Measurements from ENCODE around the gene VARS2. TPM values are rescaled to one million over a fixed set of nuclear protein-coding genes. Genes with fewer than 3 reads are reported as not detected.

VARS2 gene
- total and polyA plus RNA-seq, 2 experiments from 2014 or later = 21.6 to 36.9 TPM

GRCh38 chr6:30876039-30876730, 37.9 kb upstream of the VARS2 start:
- H3K4me2 ChIP-seq = no peak overlapping the region
- 79% methylated on average over 4 of the region's 4 CpGs for WGBS (ENCODE audit: low lambda C conversion rate, missing lambda C conversion rate)
- no peak overlapping the region for H2AFZ ChIP-seq

DNA sequence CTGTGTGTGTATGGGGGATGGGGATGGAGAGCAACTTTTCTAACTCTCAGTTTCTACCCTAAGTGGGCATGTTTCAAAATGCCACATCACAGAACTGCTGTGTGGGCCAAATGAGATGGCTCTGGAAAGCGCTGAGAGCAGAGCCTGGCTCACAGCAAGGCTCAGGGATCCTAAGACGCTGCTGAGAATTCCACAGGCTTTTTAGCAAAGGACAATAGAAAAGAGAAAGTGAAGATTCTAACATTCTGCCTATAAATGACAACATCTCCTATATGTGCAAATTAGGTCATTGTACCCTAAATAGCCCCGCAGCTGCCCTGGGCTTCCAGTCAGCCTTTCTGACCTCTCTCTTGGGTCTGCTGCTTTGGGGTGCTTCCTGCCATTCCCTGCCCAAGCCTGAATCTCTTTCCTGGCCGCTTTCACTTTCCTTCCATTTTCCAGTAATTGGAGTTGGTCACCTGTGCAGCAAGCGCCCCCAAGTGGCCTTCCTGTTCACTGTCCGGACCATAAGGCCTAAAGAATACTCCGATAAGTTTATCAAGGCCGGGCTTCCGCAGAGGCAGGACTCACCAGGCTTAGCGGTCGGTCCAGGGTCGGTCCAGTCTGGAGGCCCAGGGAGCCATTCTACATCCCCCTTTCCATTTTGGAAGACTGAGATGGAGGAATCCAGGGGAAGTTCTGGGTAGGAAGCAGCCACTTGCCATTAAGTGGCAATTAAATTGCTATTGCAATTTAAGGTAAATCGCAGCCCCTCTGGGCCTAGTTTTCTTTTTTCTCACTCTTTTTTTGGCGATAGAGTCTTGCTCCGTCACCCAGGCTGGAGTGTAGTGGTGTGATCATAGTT, 36.4 kb upstream of the VARS2 start:
- peak overlapping the region; percentile 70 for H3K4me2 ChIP-seq
- peak overlapping the region; percentile 72 for H2AFZ ChIP-seq
- WGBS (ENCODE audit: low lambda C conversion rate, missing lambda C conversion rate) = 24% methylated on average over 15 of the region's 15 CpGs
- H3K4me3 ChIP-seq = no peak overlapping the region
- no peaks in the 10 kb centered on the region for H3K27me3 ChIP-seq
- H3K4me1 ChIP-seq (ENCODE audit: insufficient read depth) = peaks cover 35% of the 10 kb centered on the region
- peak; percentile 94 for DNase-seq (ENCODE audit: low spot score)
- no peaks in the 10 kb centered on the region for H4K20me1 ChIP-seq (ENCODE audit: insufficient read depth, poor library complexity, severe bottlenecking)
- H3K79me2 ChIP-seq = no peaks in the 10 kb centered on the region
- H3K27ac ChIP-seq = peak overlapping the region; percentile 78
- no peaks in the 10 kb centered on the region for H3K36me3 ChIP-seq (replicated peaks; ENCODE audit: insufficient read depth, low read depth)
- no peaks in the 10 kb centered on the region for H3K9me3 ChIP-seq (ENCODE audit: low read depth)
- TF ChIP-seq EZH2phosphoT487 (IDR thresholded peaks at IDR 0.05; ENCODE audit: low read depth, severe bottlenecking, unreplicated experiment) = no peak
- TF ChIP-seq CTCF (IDR thresholded peaks at IDR 0.05; ENCODE audit: poor library complexity) = peak; percentile 92
- TF ChIP-seq EZH2 (IDR thresholded peaks at IDR 0.05; ENCODE audit: borderline replicate concordance) = no peak
- no peaks in the 10 kb centered on the region for H3K9me2 ChIP-seq (replicated peaks; ENCODE audit: insufficient read depth)

More at GRCh38 chr6:30876039-30876730, 37.9 kb upstream of the VARS2 start:
- TF ChIP-seq EZH2 (IDR thresholded peaks at IDR 0.05; ENCODE audit: borderline replicate concordance) = no peak
- no peak for TF ChIP-seq EZH2phosphoT487 (IDR thresholded peaks at IDR 0.05; ENCODE audit: low read depth, severe bottlenecking, unreplicated experiment)
- no peak for TF ChIP-seq CTCF (IDR thresholded peaks at IDR 0.05; ENCODE audit: poor library complexity)
- peak; percentile 58 for DNase-seq (ENCODE audit: low spot score)
- Histone ChIP-seq H3K27me3 (no peaks in the 10 kb centered on the region), H3K4me1 (ENCODE audit: insufficient read depth) (peaks cover 21% of the 10 kb centered on the region), H3K4me3 (no peak overlapping the region), H3K9me3 (ENCODE audit: low read depth) (no peaks in the 10 kb centered on the region), H4K20me1 (ENCODE audit: insufficient read depth, poor library complexity, severe bottlenecking) (no peaks in the 10 kb centered on the region), H3K9me2 (replicated peaks; ENCODE audit: insufficient read depth) (no peaks in the 10 kb centered on the region), H3K79me2 (no peaks in the 10 kb centered on the region), H3K27ac (peak overlapping the region; percentile 78), H3K36me3 (replicated peaks; ENCODE audit: insufficient read depth, low read depth) (no peaks in the 10 kb centered on the region)

DNA sequence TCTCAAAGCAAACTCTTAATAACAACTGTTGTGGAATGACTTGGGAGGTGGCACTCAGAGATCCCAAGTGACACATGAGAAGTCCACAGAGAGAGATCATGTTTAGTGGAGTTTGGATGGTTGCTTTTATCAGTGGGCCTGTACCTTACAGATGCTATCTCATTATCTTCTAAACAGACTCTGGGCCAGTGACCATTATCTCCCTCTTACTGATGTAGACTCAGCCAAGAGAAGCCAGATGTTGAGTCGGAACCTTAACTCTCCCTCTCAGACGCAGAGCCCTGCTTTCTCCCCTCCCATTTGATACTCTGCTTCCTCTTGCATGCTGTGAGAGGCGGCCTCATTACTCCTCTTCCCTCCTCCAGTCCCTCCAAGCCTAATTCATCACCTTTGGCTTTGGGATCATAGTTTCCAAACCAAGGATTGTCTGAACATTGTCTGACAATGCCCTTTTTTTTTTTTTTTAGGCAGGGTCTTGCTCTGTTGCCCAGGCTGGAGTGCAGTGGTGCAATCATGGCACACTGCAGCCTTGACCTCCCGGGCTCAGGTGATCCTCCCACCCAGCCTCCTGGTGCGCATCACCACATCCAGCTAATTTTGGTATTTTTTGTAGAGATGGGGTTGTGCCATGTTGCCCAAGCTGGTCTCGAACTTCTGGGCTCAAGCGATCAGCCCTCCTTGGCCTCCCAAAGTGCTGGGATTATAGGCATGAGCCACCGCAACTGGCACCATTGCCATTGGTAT, 34.2 kb upstream of the VARS2 start:
- H3K9me3 ChIP-seq (ENCODE audit: low read depth) = no peaks in the 10 kb centered on the region
- peak overlapping the region; percentile 100 for H3K27ac ChIP-seq
- peaks cover 7% of the 10 kb centered on the region for H3K79me2 ChIP-seq
- peak overlapping the region; percentile 95 for H3K4me2 ChIP-seq
- H3K9me2 ChIP-seq (replicated peaks; ENCODE audit: insufficient read depth) = no peaks in the 10 kb centered on the region
- H3K36me3 ChIP-seq (replicated peaks; ENCODE audit: insufficient read depth, low read depth) = no peaks in the 10 kb centered on the region
- H3K4me3 ChIP-seq = no peak overlapping the region
- H3K4me1 ChIP-seq (ENCODE audit: insufficient read depth) = peaks cover 46% of the 10 kb centered on the region
- H3K27me3 ChIP-seq = no peaks in the 10 kb centered on the region
- no peaks in the 10 kb centered on the region for H4K20me1 ChIP-seq (ENCODE audit: insufficient read depth, poor library complexity, severe bottlenecking)
- TF ChIP-seq EZH2 (IDR thresholded peaks at IDR 0.05; ENCODE audit: borderline replicate concordance) (no peak), CTCF (IDR thresholded peaks at IDR 0.05; ENCODE audit: poor library complexity) (no peak), EZH2phosphoT487 (IDR thresholded peaks at IDR 0.05; ENCODE audit: low read depth, severe bottlenecking, unreplicated experiment) (no peak)
- 75% methylated on average over 8 of the region's 8 CpGs for WGBS (ENCODE audit: low lambda C conversion rate, missing lambda C conversion rate)
- H2AFZ ChIP-seq = no peak overlapping the region
- no peak for DNase-seq (ENCODE audit: low spot score)
